Measurements from ENCODE around the gene COL13A1. TPM values are rescaled to one million over a fixed set of nuclear protein-coding genes. Genes with fewer than 3 reads are reported as not detected.

The COL13A1 gene
- total and polyA plus RNA-seq, 7 donors, result 0.69 to 5.7 (median 2.9) TPM

DNA sequence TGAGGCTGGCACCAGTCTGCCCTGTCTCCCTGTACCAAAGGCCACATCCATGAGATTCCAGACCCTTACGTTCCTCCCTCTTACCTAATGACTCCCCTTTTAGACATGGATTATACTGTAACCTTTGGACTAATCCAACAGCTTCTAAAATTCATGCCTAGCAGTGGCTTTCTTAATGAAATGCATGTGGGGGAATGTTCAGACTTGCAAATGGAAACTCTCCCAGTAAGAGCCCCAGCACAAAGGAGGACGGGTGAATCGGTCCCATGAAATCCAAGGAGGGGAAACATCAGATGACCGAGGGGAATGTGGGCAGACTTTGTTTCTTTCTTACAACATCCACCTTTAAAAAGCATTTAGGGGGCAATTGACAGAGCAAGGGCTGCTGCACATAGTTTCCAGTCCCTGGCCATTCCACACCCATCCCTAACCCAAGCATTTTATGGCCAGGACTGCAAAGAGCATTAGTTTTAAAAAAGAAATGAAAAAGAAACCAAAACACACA is 71.5 kb downstream of the COL13A1 start:
- DNase-seq, result no peak
- WGBS, 2 donors, result 89 to 95% methylated on average over 4 of the region's 4 CpGs
- no peak for TF ChIP-seq EP300 (IDR thresholded peaks at IDR 0.05)
- TF ChIP-seq CTCF (IDR thresholded peaks at IDR 0.05), result no peak
- TF ChIP-seq POLR2A (IDR thresholded peaks at IDR 0.05), result no peak
- TF ChIP-seq POLR2AphosphoS5 (IDR thresholded peaks at IDR 0.05), result no peak
- H3K27me3 ChIP-seq, result no peaks in the 10 kb centered on the region
- H3K27ac ChIP-seq, result no peak overlapping the region
- no peaks in the 10 kb centered on the region for H3K4me1 ChIP-seq
- no peaks in the 10 kb centered on the region for H3K9me3 ChIP-seq
- intact Hi-C loops (cut with DNase I), result no loop called here
- no peak overlapping the region for H3K4me3 ChIP-seq
- H3K36me3 ChIP-seq, result no peaks in the 10 kb centered on the region

DNA sequence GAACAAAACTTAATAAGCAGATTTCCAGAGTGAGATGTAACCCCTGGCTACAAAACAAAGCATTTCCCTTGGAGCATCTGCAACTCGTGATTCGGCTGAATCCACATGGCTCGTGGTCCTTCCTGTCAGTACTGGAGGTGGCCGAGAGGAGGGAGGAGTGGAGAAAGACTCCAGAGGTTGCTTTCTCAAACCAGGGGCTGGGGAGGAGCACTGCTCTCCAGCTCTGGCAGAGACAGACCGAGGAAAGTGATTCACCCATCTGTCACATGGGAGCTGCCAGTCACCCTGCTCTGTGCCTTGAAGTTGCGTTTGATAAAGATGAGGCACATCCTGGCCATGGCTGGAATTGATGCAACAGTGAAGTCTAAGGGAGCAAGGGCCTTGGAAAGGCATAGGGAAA is 72.7 kb downstream of the COL13A1 start:
- Histone ChIP-seq H3K27me3 (no peaks in the 10 kb centered on the region), H3K4me3 (no peak overlapping the region), H3K4me1 (peaks cover 0 to 4% (median 1%) of the 10 kb centered on the region in 4 donors), H3K9me3 (no peaks in the 10 kb centered on the region), H3K27ac (no peak overlapping the region), H3K36me3 (no peaks in the 10 kb centered on the region)
- no peak for DNase-seq
- intact Hi-C loops (cut with DNase I), result no loop called here
- 72 to 73% methylated on average over 6 of the region's 6 CpGs for WGBS, 2 donors
- no peak for TF ChIP-seq POLR2A (IDR thresholded peaks at IDR 0.05)
- no peak for TF ChIP-seq CTCF (IDR thresholded peaks at IDR 0.05)
- no peak for TF ChIP-seq EP300 (IDR thresholded peaks at IDR 0.05)
- no peak for TF ChIP-seq POLR2AphosphoS5 (IDR thresholded peaks at IDR 0.05)

DNA sequence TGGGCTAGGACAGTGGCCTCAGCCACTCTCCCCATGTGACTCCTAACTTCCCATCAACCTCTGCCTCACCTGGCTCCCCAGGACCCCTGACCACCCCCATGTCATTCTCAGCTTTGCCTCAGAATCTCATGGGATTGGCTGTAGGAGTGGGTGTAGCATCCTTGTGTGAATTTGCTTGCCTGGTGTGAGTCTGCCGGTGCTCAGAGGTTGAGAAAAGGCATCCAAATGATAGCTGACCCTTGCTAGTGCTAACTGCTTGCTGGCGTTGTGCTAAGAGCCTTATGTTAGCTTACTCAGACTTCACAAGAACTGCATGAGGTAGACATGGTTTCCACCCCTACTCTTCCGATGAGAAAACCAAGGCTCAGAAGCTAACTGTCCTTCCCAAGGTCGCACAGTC is 74.2 kb downstream of the COL13A1 start:
- no peak overlapping the region for H3K27ac ChIP-seq
- no peaks in the 10 kb centered on the region for H3K36me3 ChIP-seq
- DNase-seq, result no peak
- WGBS, 2 donors, result 91 to 92% methylated on average over 4 of the region's 4 CpGs
- no peak overlapping the region for H3K4me3 ChIP-seq
- H3K9me3 ChIP-seq, result no peaks in the 10 kb centered on the region
- TF ChIP-seq POLR2A (IDR thresholded peaks at IDR 0.05), result no peak
- no peak for TF ChIP-seq EP300 (IDR thresholded peaks at IDR 0.05)
- no peak for TF ChIP-seq CTCF (IDR thresholded peaks at IDR 0.05)
- TF ChIP-seq POLR2AphosphoS5 (IDR thresholded peaks at IDR 0.05), result no peak
- no peaks in the 10 kb centered on the region for H3K27me3 ChIP-seq
- intact Hi-C loops (cut with DNase I), result no loop called here
- H3K4me1 ChIP-seq, result peaks cover 0 to 10% (median 6%) of the 10 kb centered on the region in 4 donors

DNA sequence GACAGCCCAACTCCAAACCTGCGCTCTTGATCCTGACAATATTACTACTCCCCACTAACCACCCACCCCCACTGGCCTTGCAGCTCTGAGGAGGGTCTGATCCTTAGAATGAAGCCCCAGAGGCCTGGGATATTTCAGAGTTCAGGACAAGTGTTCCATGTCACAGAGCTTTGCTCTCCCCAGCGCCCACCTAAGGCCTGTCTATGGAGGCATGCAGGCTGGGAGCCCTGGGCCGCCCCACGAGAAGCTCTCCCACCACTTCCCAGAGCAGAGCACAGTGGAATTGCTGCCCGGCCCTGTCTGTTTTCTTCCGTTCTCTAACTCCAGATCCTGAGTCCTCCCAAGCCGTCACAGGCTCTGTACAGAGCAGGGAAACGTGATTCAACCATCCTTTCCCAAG is 74.6 kb downstream of the COL13A1 start:
- H3K36me3 ChIP-seq, result no peaks in the 10 kb centered on the region
- no peak overlapping the region for H3K27ac ChIP-seq
- no peaks in the 10 kb centered on the region for H3K9me3 ChIP-seq
- H3K27me3 ChIP-seq, result no peaks in the 10 kb centered on the region
- no peak for DNase-seq
- TF ChIP-seq CTCF (IDR thresholded peaks at IDR 0.05) (no peak), POLR2AphosphoS5 (IDR thresholded peaks at IDR 0.05) (no peak), POLR2A (IDR thresholded peaks at IDR 0.05) (no peak), EP300 (IDR thresholded peaks at IDR 0.05) (no peak)
- H3K4me3 ChIP-seq, result no peak overlapping the region
- intact Hi-C loops (cut with DNase I), result no loop called here
- 92 to 93% methylated on average over 8 of the region's 8 CpGs for WGBS, 2 donors
- H3K4me1 ChIP-seq, result peaks cover 0 to 10% (median 6%) of the 10 kb centered on the region in 4 donors

GRCh38 chr10:69876931-69877330 is 75.2 kb downstream of the COL13A1 start:
- 93 to 95% methylated on average over 3 of the region's 3 CpGs for WGBS, 2 donors
- H3K27me3 ChIP-seq, result no peaks in the 10 kb centered on the region
- H3K9me3 ChIP-seq, result no peaks in the 10 kb centered on the region
- intact Hi-C loops (cut with DNase I), result no loop called here
- no peak for TF ChIP-seq CTCF (IDR thresholded peaks at IDR 0.05)
- TF ChIP-seq POLR2AphosphoS5 (IDR thresholded peaks at IDR 0.05), result no peak
- no peak for TF ChIP-seq POLR2A (IDR thresholded peaks at IDR 0.05)
- TF ChIP-seq EP300 (IDR thresholded peaks at IDR 0.05), result no peak
- H3K4me3 ChIP-seq, result no peak overlapping the region
- peaks cover 0 to 10% (median 6%) of the 10 kb centered on the region in 4 donors for H3K4me1 ChIP-seq
- H3K36me3 ChIP-seq, result no peaks in the 10 kb centered on the region
- no peak overlapping the region for H3K27ac ChIP-seq
- no peak for DNase-seq
